ENCODE measurements around the gene NOL3. TPM values are rescaled to one million over a fixed set of nuclear protein-coding genes. Genes with fewer than 3 reads are reported as not detected.
A peak's percentile ranks its signal among the peaks of the same experiment; 100 is the strongest.

The NOL3 gene
- total RNA-seq, 6 experiments from 2014 or later = 21.5 to 44.3 (median 28.1) TPM

DNA sequence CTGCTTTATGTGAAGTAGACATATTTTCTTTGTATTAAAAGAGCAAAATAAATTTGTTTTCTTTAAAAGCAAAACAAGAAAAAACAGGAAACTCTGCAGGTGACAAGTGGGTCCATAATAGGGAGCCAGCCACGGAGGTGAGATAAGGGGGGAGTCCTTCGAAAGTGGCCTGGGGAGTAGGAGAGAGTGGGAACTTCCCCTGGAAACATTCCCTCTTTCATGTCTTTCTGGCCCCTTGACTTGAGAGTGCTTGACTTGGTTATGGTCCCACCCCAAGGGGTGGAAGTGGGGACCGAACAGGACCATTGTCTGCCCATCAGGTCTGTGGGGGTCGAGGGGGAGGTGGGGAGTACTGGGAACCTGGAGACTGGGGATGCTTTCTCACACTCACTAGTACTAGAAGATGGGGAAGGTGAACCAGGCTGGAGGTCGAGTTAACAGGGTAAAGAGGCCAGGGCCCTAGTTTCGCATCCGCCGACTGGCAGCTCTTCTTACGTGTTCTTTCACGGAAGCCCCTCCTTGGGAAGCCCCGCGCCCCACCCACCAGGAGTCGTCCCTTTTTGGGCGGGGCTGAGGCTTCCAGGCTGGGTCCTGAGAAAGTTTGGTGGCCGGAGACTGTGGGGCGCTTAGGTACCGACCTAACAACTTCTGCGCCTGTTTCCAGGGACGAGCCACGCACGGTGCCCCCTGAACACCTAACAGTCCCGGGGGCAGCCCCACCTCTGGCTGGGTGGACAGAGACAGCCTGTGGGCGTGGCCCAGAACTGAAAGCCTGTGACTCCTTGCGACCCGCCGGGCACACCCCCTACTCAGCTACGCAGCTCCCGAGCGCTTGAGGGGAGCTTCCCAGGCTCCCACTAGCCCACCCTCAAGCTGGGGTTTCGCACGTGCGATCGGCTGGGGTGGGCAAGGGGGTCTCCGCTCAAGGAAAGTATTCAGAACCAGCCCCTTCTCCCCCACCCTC, 11.4 kb upstream of the NOL3 start:
- 15% methylated on average over 6 of the region's 34 CpGs for WGBS (ENCODE audit: insufficient coverage, low coverage, low lambda C conversion rate, missing lambda C conversion rate)
- DNase-seq (peak in 1 of 3 donors; percentile 68), ATAC-seq (peak in 2 of 4 donors; percentile 18 to 20)
- Histone ChIP-seq H3K9me3 (no peaks in the 10 kb centered on the region), H3K36me3 (no peaks in the 10 kb centered on the region), H3K4me3 (peak overlapping the region; percentile 81 to 94 (median 85)), H3K27ac (peak overlapping the region; percentile 13 to 67 (median 62)), H3K27me3 (no peaks in the 10 kb centered on the region), H3K4me1 (peaks cover 0 to 34% (median 14%) of the 10 kb centered on the region in 4 donors)
- TF ChIP-seq, protein P1, sequence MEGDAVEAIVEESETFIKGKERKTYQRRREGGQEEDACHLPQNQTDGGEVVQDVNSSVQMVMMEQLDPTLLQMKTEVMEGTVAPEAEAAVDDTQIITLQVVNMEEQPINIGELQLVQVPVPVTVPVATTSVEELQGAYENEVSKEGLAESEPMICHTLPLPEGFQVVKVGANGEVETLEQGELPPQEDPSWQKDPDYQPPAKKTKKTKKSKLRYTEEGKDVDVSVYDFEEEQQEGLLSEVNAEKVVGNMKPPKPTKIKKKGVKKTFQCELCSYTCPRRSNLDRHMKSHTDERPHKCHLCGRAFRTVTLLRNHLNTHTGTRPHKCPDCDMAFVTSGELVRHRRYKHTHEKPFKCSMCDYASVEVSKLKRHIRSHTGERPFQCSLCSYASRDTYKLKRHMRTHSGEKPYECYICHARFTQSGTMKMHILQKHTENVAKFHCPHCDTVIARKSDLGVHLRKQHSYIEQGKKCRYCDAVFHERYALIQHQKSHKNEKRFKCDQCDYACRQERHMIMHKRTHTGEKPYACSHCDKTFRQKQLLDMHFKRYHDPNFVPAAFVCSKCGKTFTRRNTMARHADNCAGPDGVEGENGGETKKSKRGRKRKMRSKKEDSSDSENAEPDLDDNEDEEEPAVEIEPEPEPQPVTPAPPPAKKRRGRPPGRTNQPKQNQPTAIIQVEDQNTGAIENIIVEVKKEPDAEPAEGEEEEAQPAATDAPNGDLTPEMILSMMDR (IDR thresholded peaks at IDR 0.05) = no peak
- TF ChIP-seq POLR2A (IDR thresholded peaks at IDR 0.05) = no peak
- intact Hi-C loops (cut with DNase I) = loop anchor here (5.0 to 10.0 kb wide), 4 partner anchors 54 to 187 kb away; partner anchors contain the start of gene PHAF1 (in 1 of the 2)

DNA sequence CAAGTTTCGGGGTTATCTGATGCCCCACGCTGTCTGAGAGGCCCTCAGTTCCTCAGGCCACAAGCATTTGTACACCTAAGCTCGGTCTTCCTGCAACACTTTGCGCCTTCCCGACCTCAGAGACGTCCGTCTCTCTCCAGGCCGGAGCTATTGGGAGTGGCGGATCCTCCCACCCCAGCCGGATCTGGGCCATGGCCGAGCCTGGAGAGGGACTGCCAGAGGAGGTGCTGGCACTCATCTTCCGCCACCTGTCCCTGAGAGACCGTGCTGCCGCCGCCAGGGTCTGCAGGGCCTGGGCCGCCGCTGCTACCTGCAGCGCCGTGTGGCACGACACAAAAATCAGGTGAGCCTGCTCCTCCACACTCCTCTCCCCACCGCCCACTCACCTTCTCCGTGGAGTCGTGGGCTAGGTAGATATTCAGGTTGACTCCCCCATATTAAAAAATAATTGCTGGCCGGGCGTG, 8.7 kb upstream of the NOL3 start:
- H3K4me1 ChIP-seq = peaks cover 0 to 35% (median 17%) of the 10 kb centered on the region in 4 donors
- H3K9me3 ChIP-seq = no peaks in the 10 kb centered on the region
- intact Hi-C loops (cut with DNase I) = no loop called here
- H3K27me3 ChIP-seq = no peaks in the 10 kb centered on the region
- no peak for TF ChIP-seq POLR2A (IDR thresholded peaks at IDR 0.05)
- TF ChIP-seq, protein P1 (IDR thresholded peaks at IDR 0.05) = no peak
- ATAC-seq (no peak), DNase-seq (peak in 1 of 3 donors; percentile 57)
- no peak overlapping the region for H3K4me3 ChIP-seq
- no peaks in the 10 kb centered on the region for H3K36me3 ChIP-seq
- H3K27ac ChIP-seq = no peak overlapping the region
- no CpG with 5 or more reads among the region's 25 CpGs for WGBS (ENCODE audit: insufficient coverage, low coverage, low lambda C conversion rate, missing lambda C conversion rate)

DNA sequence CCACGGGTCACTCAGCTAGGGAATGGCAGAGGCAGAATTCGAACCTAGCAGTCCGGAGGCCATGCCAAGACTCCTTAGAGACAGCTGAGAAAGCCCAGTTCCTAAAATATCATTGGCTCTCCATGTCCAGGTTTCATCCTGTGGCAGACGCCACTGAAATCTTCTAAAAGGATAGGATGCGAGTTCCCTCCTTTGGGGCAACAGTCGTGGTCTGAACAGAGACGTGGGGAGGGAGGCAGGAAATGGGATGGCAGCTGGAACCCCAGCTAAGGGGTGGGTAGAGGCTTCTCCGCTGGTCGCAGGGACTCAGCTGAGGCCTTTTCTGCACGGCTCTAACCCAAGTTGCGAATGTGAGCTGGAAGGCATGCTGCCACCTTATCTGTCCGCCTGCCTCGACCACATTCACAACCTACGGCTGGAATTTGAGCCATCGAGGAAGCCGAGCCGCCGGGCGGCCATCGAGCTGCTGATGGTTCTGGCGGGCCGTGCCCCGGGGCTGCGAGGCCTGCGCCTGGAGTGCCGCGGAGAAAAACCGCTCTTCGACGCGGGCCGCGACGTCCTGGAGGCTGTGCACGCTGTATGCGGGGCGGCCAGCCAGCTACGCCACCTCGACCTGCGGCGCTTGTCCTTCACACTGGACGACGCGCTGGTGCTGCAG, 7.7 kb upstream of the NOL3 start:
- TF ChIP-seq, protein P1 (IDR thresholded peaks at IDR 0.05) = no peak
- TF ChIP-seq POLR2A (IDR thresholded peaks at IDR 0.05) = no peak
- no peaks in the 10 kb centered on the region for H3K27me3 ChIP-seq
- 16% methylated on average over 20 of the region's 44 CpGs for WGBS (ENCODE audit: insufficient coverage, low coverage, low lambda C conversion rate, missing lambda C conversion rate)
- intact Hi-C loops (cut with DNase I) = no loop called here
- peaks cover 0 to 35% (median 17%) of the 10 kb centered on the region in 4 donors for H3K4me1 ChIP-seq
- H3K27ac ChIP-seq = no peak overlapping the region
- DNase-seq (no peak), ATAC-seq (no peak)
- H3K4me3 ChIP-seq = peak overlapping the region in 1 of 3 donors; percentile 36
- no peaks in the 10 kb centered on the region for H3K9me3 ChIP-seq
- H3K36me3 ChIP-seq = no peaks in the 10 kb centered on the region

DNA sequence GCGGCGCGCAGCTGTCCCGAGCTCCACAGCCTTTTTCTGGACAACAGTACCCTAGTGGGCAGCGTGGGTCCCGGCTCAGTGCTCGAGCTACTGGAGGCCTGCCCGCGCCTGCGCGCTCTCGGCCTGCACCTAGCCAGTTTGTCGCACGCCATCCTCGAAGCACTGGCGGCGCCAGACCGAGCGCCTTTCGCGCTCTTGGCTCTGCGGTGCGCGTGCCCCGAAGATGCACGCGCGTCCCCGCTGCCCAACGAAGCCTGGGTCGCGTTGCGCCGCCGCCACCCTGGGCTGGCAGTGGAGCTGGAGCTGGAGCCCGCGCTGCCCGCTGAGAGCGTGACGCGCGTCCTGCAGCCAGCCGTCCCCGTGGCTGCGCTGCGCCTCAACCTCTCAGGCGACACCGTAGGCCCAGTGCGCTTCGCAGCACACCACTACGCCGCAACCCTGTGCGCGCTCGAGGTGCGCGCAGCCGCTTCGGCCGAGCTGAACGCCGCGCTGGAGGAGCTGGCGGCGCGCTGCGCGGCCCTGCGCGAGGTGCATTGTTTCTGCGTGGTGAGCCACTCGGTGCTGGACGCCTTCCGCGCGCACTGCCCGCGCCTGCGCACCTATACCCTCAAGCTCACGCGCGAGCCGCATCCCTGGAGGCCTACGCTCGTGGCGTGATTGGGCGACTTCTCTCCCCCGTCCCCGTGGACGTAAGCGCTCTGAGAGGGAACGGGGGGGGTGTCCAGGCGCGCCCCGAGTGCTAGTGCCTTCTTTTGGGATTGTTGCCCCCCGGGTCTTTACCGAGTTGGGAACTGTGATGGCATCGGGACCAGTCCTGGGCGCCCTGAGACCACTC, 7.0 kb upstream of the NOL3 start:
- H3K27ac ChIP-seq = no peak overlapping the region
- H3K27me3 ChIP-seq = no peaks in the 10 kb centered on the region
- no peaks in the 10 kb centered on the region for H3K36me3 ChIP-seq
- intact Hi-C loops (cut with DNase I) = no loop called here
- peaks cover 0 to 35% (median 17%) of the 10 kb centered on the region in 4 donors for H3K4me1 ChIP-seq
- ATAC-seq (peak in 2 of 4 donors; percentile 3), DNase-seq (no peak)
- TF ChIP-seq POLR2A (IDR thresholded peaks at IDR 0.05) = no peak
- TF ChIP-seq, protein P1 (IDR thresholded peaks at IDR 0.05) = no peak
- WGBS (ENCODE audit: insufficient coverage, low coverage, low lambda C conversion rate, missing lambda C conversion rate) = 46% methylated on average over 29 of the region's 99 CpGs
- peak overlapping the region in 1 of 3 donors; percentile 36 for H3K4me3 ChIP-seq
- no peaks in the 10 kb centered on the region for H3K9me3 ChIP-seq

Measured in right lobe of liver (tissue), 6 donors.